Endodermal cell (in vitro differentiated cells): Measurements from ENCODE around the gene ZSWIM6. TPM values are rescaled to one million over a fixed set of nuclear protein-coding genes. Genes with fewer than 3 reads are reported as not detected.
A peak's percentile ranks its signal among the peaks of the same experiment; 100 is the strongest.

Source experiments
- DNase-seq: peaks from one replicate; pipeline ENCODE4 v3.0.0-alpha.2; 2017
- H3K27ac ChIP-seq: 2 replicates; pipeline ENCODE4 v1.5.1; 2013; ENCODE audit warnings: mild to moderate bottlenecking, low read depth, low read length, moderate library complexity
- H3K27me3 ChIP-seq: 2 replicates; pipeline ENCODE4 v1.6.1; 2013; ENCODE audit warnings: mild to moderate bottlenecking, low read length, moderate library complexity; ENCODE audit not compliant: insufficient read depth, control insufficient read depth, poor library complexity, severe bottlenecking
- H3K36me3 ChIP-seq: 2 replicates; pipeline ENCODE4 v1.7.0; 2013; ENCODE audit warnings: mild to moderate bottlenecking, low read length, moderate library complexity; ENCODE audit not compliant: control insufficient read depth, insufficient read depth
- H3K4me1 ChIP-seq: one replicate; pipeline ENCODE4 v1.7.0; 2013; ENCODE audit warnings: low read length; ENCODE audit not compliant: control insufficient read depth, insufficient read depth
- H3K4me3 ChIP-seq: 2 replicates; pipeline ENCODE4 v1.5.1; 2013; ENCODE audit warnings: mild to moderate bottlenecking, low read length, moderate library complexity
- H3K9ac ChIP-seq: 2 replicates; pipeline ENCODE4 v1.6.1; 2013; ENCODE audit warnings: mild to moderate bottlenecking, low read length, moderate library complexity; ENCODE audit not compliant: poor library complexity, severe bottlenecking; ENCODE audit errors: extremely low read depth
- H3K9me3 ChIP-seq: 2 replicates; pipeline ENCODE4 v1.6.1; 2013; ENCODE audit warnings: mild to moderate bottlenecking, low read length, moderate library complexity; ENCODE audit not compliant: control insufficient read depth
- H3K27ac Mint-ChIP-seq: 2 replicates; pipeline ENCODE4 v1.8.0; 2020; ENCODE audit warnings: mixed read lengths
- H3K27me3 Mint-ChIP-seq: 2 replicates; pipeline ENCODE4 v1.8.0; 2021; ENCODE audit warnings: mild to moderate bottlenecking, mixed read lengths; ENCODE audit not compliant: insufficient read depth
- H3K36me3 Mint-ChIP-seq: 2 replicates; pipeline ENCODE4 v1.8.0; 2020; ENCODE audit warnings: low read depth, mixed read lengths
- H3K4me1 Mint-ChIP-seq: 2 replicates; pipeline ENCODE4 v1.8.0; 2020; ENCODE audit warnings: mixed read lengths
- H3K4me3 Mint-ChIP-seq: 2 replicates; pipeline ENCODE4 v1.8.0; 2020; ENCODE audit warnings: mild to moderate bottlenecking, moderate library complexity, mixed read lengths
- H3K9me3 Mint-ChIP-seq: 2 replicates; pipeline ENCODE4 v1.8.0; 2020; ENCODE audit warnings: mild to moderate bottlenecking, mixed read lengths
- WGBS, 2 experiments: methylation state at CpG; one replicate each; pipeline versions ENCODE4 v1.1.5 to v1.1.7; 2013; ENCODE audit warnings: missing lambda C conversion rate in 2 of 2, mixed read lengths in 1 of 2; ENCODE audit not compliant: insufficient coverage in 1 of 2, insufficient read length in 1 of 2; 5-methylcytosine and 5-hydroxymethylcytosine counted together
- total RNA-seq, 2 donors: library from RNA; stranded (reverse); fragmentation: NEBNext Ultra II Directional in 1 of 2; extraction: Animal tissue kit (Norgen Biotek cat#: 25700) in 1 of 2; gene quantifications; 2 replicates in 1 of 2; 3 replicates in 1 of 2; pipeline ENCODE4 v1.2.1, GENCODE V29; 2021
- TF ChIP-seq, protein P1 (sequence below): fragments of 200-600 bp; sonication (generic); conservative IDR thresholded peaks from 2 replicates; pipeline ENCODE4 v1.5.0; 2021; ENCODE audit warnings: antibody characterized with exemption, mild to moderate bottlenecking

ZSWIM6 gene
- total RNA-seq, 2 donors from 2014 or later, result 18.1 to 18.8 TPM

DNA sequence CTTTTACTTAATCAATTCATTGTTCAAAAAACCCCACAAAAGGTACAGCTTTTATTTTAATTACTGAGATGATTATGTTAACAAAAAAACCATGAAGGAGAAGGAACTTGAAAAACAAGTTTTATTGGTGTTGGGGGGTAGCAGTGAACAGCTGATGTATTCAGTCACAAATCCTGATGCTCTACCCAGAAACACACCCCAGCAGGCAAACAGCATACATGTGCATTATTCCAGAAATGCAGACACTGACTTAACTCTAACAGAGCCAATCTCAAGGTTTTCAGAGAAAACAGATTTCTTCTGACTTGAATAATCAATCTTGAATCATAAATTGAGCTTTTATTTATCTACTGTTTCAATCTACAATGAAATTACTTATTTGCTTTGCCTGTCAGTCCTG lies 175.2 kb downstream of the ZSWIM6 start:
- no peak overlapping the region for H3K4me3 Mint-ChIP-seq
- no peak overlapping the region for H3K27ac Mint-ChIP-seq
- DNase-seq, result no peak

DNA sequence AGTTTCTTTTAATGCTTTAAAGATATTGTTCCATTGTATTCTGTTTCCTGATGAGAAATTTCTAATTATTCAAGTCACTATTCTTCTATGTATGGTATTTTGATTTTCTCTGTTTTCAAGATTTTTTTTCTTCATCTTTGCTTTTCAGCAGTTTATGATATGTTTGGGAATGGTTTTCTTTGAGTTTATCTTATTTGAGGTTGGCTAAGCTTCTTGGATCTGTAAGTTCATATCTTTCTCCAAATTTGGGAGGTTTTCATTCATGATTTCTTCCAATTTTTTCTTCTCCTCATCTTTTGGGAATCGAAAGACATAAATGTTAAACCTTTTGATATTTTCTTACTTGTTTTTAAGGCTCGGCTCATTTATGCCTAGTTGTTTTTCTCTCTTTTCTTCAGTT lies 184.9 kb downstream of the ZSWIM6 start:
- no peaks in the 10 kb centered on the region for H3K27me3 Mint-ChIP-seq
- H3K9me3 Mint-ChIP-seq, result peaks cover 7% of the 10 kb centered on the region
- peaks cover 4% of the 10 kb centered on the region for H3K36me3 ChIP-seq
- H3K4me3 Mint-ChIP-seq, result no peak overlapping the region
- WGBS, 2 experiments, result 97 to 100% methylated on average over 2 of the region's 2 CpGs
- no peaks in the 10 kb centered on the region for H3K9me3 ChIP-seq
- H3K36me3 Mint-ChIP-seq, result peaks cover 13% of the 10 kb centered on the region
- H3K4me1 ChIP-seq, result no peaks in the 10 kb centered on the region
- DNase-seq, result no peak
- H3K4me3 ChIP-seq, result no peak overlapping the region
- H3K27ac Mint-ChIP-seq, result no peak overlapping the region
- H3K9ac ChIP-seq, result no peak overlapping the region
- TF ChIP-seq, protein P1, sequence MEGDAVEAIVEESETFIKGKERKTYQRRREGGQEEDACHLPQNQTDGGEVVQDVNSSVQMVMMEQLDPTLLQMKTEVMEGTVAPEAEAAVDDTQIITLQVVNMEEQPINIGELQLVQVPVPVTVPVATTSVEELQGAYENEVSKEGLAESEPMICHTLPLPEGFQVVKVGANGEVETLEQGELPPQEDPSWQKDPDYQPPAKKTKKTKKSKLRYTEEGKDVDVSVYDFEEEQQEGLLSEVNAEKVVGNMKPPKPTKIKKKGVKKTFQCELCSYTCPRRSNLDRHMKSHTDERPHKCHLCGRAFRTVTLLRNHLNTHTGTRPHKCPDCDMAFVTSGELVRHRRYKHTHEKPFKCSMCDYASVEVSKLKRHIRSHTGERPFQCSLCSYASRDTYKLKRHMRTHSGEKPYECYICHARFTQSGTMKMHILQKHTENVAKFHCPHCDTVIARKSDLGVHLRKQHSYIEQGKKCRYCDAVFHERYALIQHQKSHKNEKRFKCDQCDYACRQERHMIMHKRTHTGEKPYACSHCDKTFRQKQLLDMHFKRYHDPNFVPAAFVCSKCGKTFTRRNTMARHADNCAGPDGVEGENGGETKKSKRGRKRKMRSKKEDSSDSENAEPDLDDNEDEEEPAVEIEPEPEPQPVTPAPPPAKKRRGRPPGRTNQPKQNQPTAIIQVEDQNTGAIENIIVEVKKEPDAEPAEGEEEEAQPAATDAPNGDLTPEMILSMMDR, result no peak
- H3K27ac ChIP-seq, result no peak overlapping the region
- H3K27me3 ChIP-seq, result no peaks in the 10 kb centered on the region
- no peaks in the 10 kb centered on the region for H3K4me1 Mint-ChIP-seq

More for the DNA sequence above, 175.2 kb downstream of the ZSWIM6 start:
- H3K9me3 ChIP-seq, result no peaks in the 10 kb centered on the region
- Mint-ChIP-seq H3K4me1 (no peaks in the 10 kb centered on the region), H3K36me3 (peaks cover 15% of the 10 kb centered on the region), H3K9me3 (peaks cover 1% of the 10 kb centered on the region), H3K27me3 (no peaks in the 10 kb centered on the region)
- H3K4me3 ChIP-seq, result no peak overlapping the region
- no peak overlapping the region for H3K27ac ChIP-seq
- H3K9ac ChIP-seq, result no peak overlapping the region
- TF ChIP-seq, protein P1, result no peak
- no peaks in the 10 kb centered on the region for H3K4me1 ChIP-seq
- peaks cover 13% of the 10 kb centered on the region for H3K36me3 ChIP-seq
- no peaks in the 10 kb centered on the region for H3K27me3 ChIP-seq

DNA sequence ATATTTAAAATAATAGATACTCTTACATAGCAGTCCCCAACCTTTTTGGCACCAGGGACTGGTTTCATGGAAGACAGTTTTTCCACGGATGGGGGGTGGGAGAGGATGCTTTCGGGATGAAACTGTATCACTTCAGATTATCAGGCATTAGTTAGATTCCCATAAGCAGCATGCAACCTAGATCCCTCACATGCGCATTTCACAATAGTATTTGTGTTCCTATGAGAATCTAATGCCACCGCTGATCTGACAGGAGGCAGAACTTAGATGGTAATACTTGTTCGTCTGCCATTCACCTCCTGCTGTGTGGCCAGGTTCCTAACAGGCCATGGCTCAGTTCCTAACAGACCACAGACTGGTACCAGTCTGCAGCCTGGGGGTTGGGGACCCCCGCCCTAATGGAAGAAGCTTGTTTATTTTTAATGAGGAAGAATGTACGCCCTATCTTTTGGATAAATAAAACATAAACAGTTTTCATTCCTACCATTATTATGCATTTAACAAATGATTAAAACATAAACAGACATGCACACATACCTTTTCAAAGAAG lies 187.7 kb downstream of the ZSWIM6 start:
- Mint-ChIP-seq H3K36me3 (peaks cover 8% of the 10 kb centered on the region), H3K27ac (no peak overlapping the region), H3K4me1 (no peaks in the 10 kb centered on the region), H3K4me3 (no peak overlapping the region), H3K9me3 (peaks cover 7% of the 10 kb centered on the region), H3K27me3 (no peaks in the 10 kb centered on the region)
- TF ChIP-seq, protein P1, result no peak
- peak; percentile 47 for DNase-seq
- Histone ChIP-seq H3K9me3 (no peaks in the 10 kb centered on the region), H3K9ac (no peak overlapping the region), H3K36me3 (peaks cover 8% of the 10 kb centered on the region), H3K27me3 (no peaks in the 10 kb centered on the region), H3K27ac (no peak overlapping the region), H3K4me3 (no peak overlapping the region), H3K4me1 (no peaks in the 10 kb centered on the region)
- WGBS, 2 experiments, result 86 to 89% methylated on average over 4 to 5 of the region's 7 CpGs
